ENCODE results near the gene NCAM1. TPM values are rescaled to one million over a fixed set of nuclear protein-coding genes. Genes with fewer than 3 reads are reported as not detected.

The NCAM1 gene
- total RNA-seq, 2 donors from 2014 or later = 0.40 to 0.44 TPM

DNA sequence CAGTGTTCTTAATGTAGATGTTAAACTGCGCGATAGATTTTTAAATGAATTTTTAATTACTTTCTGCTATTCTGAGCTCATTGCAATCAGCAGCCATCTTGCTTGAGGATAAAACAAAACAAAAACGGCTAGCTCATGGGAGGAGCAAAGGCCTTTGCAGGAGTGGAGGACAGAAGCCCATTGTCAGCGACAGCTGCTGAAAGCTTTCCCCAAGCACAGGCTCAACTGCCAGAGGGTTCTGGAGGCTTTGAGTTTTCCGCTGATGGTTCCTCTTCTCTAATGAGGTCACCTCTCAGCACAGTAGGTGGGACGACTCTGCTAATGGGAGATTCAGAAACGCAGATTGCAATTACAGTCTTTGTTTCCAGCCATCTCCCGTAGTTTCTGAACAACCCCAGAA lies 186.0 kb downstream of the NCAM1 start:
- H3K9me3 ChIP-seq (ENCODE audit: control insufficient read depth, low read length, poor library complexity, severe bottlenecking) = no peaks in the 10 kb centered on the region
- H3K27ac Mint-ChIP-seq = no peak overlapping the region
- H3K36me3 Mint-ChIP-seq (ENCODE audit: low read depth) = peaks cover 2% of the 10 kb centered on the region
- ATAC-seq (no peak), DNase-seq (no peak)
- no peak overlapping the region for H3K4me3 Mint-ChIP-seq
- H3K27me3 Mint-ChIP-seq = peaks cover 38% of the 10 kb centered on the region
- H3K4me1 Mint-ChIP-seq = no peaks in the 10 kb centered on the region

- no peak overlapping the region for H3K4me3 Mint-ChIP-seq
- H3K27me3 Mint-ChIP-seq = peaks cover 29% of the 10 kb centered on the region
- no peaks in the 10 kb centered on the region for H3K9me3 ChIP-seq (ENCODE audit: control insufficient read depth, low read length, poor library complexity, severe bottlenecking)
- DNase-seq (no peak), ATAC-seq (no peak)
- no peak overlapping the region for H3K27ac Mint-ChIP-seq
- no peaks in the 10 kb centered on the region for H3K4me1 Mint-ChIP-seq
- peaks cover 2% of the 10 kb centered on the region for H3K36me3 Mint-ChIP-seq (ENCODE audit: low read depth)
These were observed 186.9 kb downstream of the NCAM1 start for GRCh38 chr11:113148076-113148475.

DNA sequence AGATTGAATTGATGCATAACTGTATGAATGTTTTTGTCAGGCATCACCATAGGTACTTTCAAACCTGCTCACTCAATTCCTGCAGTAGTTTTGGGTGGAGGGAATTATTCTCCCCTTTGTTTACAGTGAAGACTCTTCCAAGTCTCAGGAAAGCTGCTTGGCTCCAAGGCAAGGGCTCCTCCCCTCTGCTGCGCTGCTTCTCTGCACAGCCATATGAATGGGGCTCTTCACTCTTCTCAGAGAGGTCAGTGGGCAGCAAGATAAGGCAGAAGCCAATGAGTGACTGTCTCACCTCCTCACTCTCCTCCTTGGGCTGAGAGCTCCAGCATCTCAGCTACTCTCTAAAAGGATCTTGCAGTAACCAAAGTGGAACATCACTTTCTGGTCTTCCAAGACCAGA lies 187.4 kb downstream of the NCAM1 start:
- Mint-ChIP-seq H3K27me3 (peaks cover 24% of the 10 kb centered on the region), H3K4me3 (no peak overlapping the region), H3K27ac (no peak overlapping the region), H3K36me3 (ENCODE audit: low read depth) (peaks cover 2% of the 10 kb centered on the region), H3K4me1 (no peaks in the 10 kb centered on the region)
- ATAC-seq = no peak
- no peak for DNase-seq
- no peaks in the 10 kb centered on the region for H3K9me3 ChIP-seq (ENCODE audit: control insufficient read depth, low read length, poor library complexity, severe bottlenecking)

DNA sequence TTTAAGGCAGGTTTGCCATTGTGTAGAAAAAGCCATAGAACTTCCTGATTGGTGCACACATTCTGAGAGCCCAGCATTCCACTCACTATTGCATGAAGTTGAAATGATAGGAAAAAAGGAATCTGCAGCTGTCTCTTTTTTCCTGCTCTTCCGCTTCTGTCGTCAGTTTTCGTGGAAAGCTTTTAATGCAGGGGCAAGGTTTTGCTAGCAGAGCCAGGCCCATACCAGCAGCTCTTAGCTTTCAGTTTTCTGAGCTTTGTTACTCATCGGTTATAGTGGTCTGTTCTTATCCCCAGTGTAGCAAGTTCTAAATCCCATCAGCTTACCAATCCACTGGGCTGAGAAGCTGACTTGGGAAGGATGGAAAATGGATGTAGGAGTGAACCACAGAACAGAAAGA lies 190.3 kb downstream of the NCAM1 start:
- H3K9me3 ChIP-seq (ENCODE audit: control insufficient read depth, low read length, poor library complexity, severe bottlenecking) = no peaks in the 10 kb centered on the region
- ATAC-seq = no peak
- no peak overlapping the region for H3K4me3 Mint-ChIP-seq
- H3K4me1 Mint-ChIP-seq = no peaks in the 10 kb centered on the region
- H3K36me3 Mint-ChIP-seq (ENCODE audit: low read depth) = peaks cover 2% of the 10 kb centered on the region
- no peak for DNase-seq
- H3K27me3 Mint-ChIP-seq = peaks cover 17% of the 10 kb centered on the region
- H3K27ac Mint-ChIP-seq = no peak overlapping the region

- H3K9me3 ChIP-seq (ENCODE audit: control insufficient read depth, low read length, poor library complexity, severe bottlenecking) = no peaks in the 10 kb centered on the region
- no peaks in the 10 kb centered on the region for H3K4me1 Mint-ChIP-seq
- H3K36me3 Mint-ChIP-seq (ENCODE audit: low read depth) = peaks cover 2% of the 10 kb centered on the region
- peaks cover 16% of the 10 kb centered on the region for H3K27me3 Mint-ChIP-seq
- ATAC-seq (no peak), DNase-seq (no peak)
- no peak overlapping the region for H3K4me3 Mint-ChIP-seq
- H3K27ac Mint-ChIP-seq = no peak overlapping the region
These were observed 191.3 kb downstream of the NCAM1 start for GRCh38 chr11:113152500-113152899.

- no peak overlapping the region for H3K4me3 Mint-ChIP-seq
- no peak for ATAC-seq
- H3K27me3 Mint-ChIP-seq = peaks cover 3% of the 10 kb centered on the region
- H3K27ac Mint-ChIP-seq = no peak overlapping the region
- peaks cover 2% of the 10 kb centered on the region for H3K36me3 Mint-ChIP-seq (ENCODE audit: low read depth)
- no peak for DNase-seq
- no peaks in the 10 kb centered on the region for H3K9me3 ChIP-seq (ENCODE audit: control insufficient read depth, low read length, poor library complexity, severe bottlenecking)
- no peaks in the 10 kb centered on the region for H3K4me1 Mint-ChIP-seq
These were observed 192.6 kb downstream of the NCAM1 start for GRCh38 chr11:113153847-113154246.

- DNase-seq (no peak), ATAC-seq (no peak)
- H3K36me3 Mint-ChIP-seq (ENCODE audit: low read depth) = no peaks in the 10 kb centered on the region
- H3K27me3 Mint-ChIP-seq = peaks cover 15% of the 10 kb centered on the region
- H3K4me3 Mint-ChIP-seq = no peak overlapping the region
- no peaks in the 10 kb centered on the region for H3K4me1 Mint-ChIP-seq
- no peak overlapping the region for H3K27ac Mint-ChIP-seq
- no peaks in the 10 kb centered on the region for H3K9me3 ChIP-seq (ENCODE audit: control insufficient read depth, low read length, poor library complexity, severe bottlenecking)
These were observed 199.0 kb downstream of the NCAM1 start for GRCh38 chr11:113159988-113160807.

- H3K4me3 Mint-ChIP-seq = no peak overlapping the region
- no peak for DNase-seq
- H3K27ac Mint-ChIP-seq = no peak overlapping the region
- peaks cover 15% of the 10 kb centered on the region for H3K27me3 Mint-ChIP-seq
- no peaks in the 10 kb centered on the region for H3K9me3 ChIP-seq (ENCODE audit: control insufficient read depth, low read length, poor library complexity, severe bottlenecking)
- no peaks in the 10 kb centered on the region for H3K36me3 Mint-ChIP-seq (ENCODE audit: low read depth)
- no peak for ATAC-seq
- H3K4me1 Mint-ChIP-seq = no peaks in the 10 kb centered on the region
These were observed 199.5 kb downstream of the NCAM1 start for GRCh38 chr11:113160808-113161124.

DNA sequence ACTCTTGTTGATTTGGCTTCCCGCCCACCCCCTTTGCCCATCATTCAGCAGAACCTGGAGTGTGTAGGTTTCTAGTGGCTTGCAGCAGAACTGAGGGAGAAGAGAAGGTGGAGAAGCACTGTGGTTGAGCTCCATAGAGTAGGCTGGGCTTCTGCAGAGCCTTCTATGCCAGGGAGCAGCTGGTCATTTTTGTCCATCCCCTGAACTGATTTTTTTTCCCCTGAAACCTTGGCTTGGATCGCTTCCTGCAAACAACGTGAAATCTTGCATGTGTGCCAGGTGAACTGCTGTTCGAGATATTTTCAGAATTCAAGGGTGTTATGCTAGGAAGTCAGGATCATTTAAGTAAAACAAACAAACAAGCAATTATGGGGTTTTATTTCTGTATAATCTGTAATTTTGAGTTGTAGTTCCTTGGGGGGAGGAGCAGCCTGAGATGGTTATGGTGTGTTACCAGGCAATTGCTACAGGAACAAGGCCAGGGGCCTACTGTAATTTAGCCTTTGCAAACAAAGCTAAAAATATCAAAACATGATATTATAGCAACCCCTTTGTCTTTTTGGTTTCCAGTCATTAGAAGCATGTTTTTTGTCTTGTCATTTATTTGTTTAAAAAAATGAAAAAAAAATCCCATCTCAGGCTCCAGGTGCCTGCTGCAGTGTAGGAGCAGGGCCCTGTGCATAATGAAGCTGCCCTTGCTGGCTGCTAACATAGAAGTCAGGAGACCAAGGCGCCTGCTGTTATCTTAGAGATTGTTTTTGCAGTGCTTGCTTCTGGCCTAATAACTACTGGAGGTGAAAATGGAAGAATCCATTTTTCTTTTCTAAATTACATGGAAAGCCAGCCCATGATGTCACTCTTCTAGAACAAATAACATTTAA lies 200.7 kb downstream of the NCAM1 start:
- DNase-seq (no peak), ATAC-seq (no peak)
- Mint-ChIP-seq H3K4me1 (no peaks in the 10 kb centered on the region), H3K4me3 (no peak overlapping the region), H3K27ac (no peak overlapping the region), H3K36me3 (ENCODE audit: low read depth) (no peaks in the 10 kb centered on the region), H3K27me3 (peaks cover 20% of the 10 kb centered on the region)
- H3K9me3 ChIP-seq (ENCODE audit: control insufficient read depth, low read length, poor library complexity, severe bottlenecking) = no peaks in the 10 kb centered on the region

- H3K4me1 Mint-ChIP-seq = no peaks in the 10 kb centered on the region
- H3K4me3 Mint-ChIP-seq = no peak overlapping the region
- ATAC-seq (no peak), DNase-seq (no peak)
- H3K36me3 Mint-ChIP-seq (ENCODE audit: low read depth) = no peaks in the 10 kb centered on the region
- no peaks in the 10 kb centered on the region for H3K9me3 ChIP-seq (ENCODE audit: control insufficient read depth, low read length, poor library complexity, severe bottlenecking)
- no peak overlapping the region for H3K27ac Mint-ChIP-seq
- H3K27me3 Mint-ChIP-seq = peaks cover 20% of the 10 kb centered on the region
These were observed 201.4 kb downstream of the NCAM1 start for GRCh38 chr11:113162592-113162962.

GRCh38 chr11:113163291-113164030 lies 202.2 kb downstream of the NCAM1 start:
- no peaks in the 10 kb centered on the region for H3K9me3 ChIP-seq (ENCODE audit: control insufficient read depth, low read length, poor library complexity, severe bottlenecking)
- Mint-ChIP-seq H3K36me3 (ENCODE audit: low read depth) (no peaks in the 10 kb centered on the region), H3K4me1 (no peaks in the 10 kb centered on the region), H3K27ac (no peak overlapping the region), H3K27me3 (peaks cover 22% of the 10 kb centered on the region), H3K4me3 (no peak overlapping the region)
- DNase-seq (no peak), ATAC-seq (no peak)

DNA sequence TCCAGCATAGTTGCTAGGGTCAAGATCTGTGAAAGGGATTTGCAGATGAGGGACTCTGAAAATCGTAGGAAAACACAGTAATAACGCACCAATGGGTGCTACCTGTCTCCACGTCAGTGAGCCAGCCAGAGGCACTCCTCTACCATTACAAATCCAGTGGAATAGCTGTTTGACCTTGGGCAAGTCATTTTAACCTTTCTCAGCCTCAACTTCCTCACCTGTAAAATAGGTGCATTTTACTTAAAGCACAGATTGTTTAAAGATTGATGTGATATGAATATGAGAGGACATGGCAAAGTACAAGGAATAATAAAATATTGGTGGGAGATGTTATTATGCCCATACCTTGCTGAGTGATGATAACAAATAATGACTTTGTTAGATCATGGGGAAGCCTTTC lies 205.1 kb downstream of the NCAM1 start:
- ATAC-seq (no peak), DNase-seq (no peak)
- Mint-ChIP-seq H3K4me3 (no peak overlapping the region), H3K27ac (no peak overlapping the region), H3K27me3 (peaks cover 36% of the 10 kb centered on the region), H3K36me3 (ENCODE audit: low read depth) (no peaks in the 10 kb centered on the region), H3K4me1 (no peaks in the 10 kb centered on the region)
- H3K9me3 ChIP-seq (ENCODE audit: control insufficient read depth, low read length, poor library complexity, severe bottlenecking) = no peaks in the 10 kb centered on the region

GRCh38 chr11:113167599-113167998 lies 206.4 kb downstream of the NCAM1 start:
- Mint-ChIP-seq H3K36me3 (ENCODE audit: low read depth) (no peaks in the 10 kb centered on the region), H3K4me1 (no peaks in the 10 kb centered on the region), H3K27me3 (peaks cover 39% of the 10 kb centered on the region), H3K4me3 (no peak overlapping the region), H3K27ac (no peak overlapping the region)
- no peak for DNase-seq
- ATAC-seq = no peak
- H3K9me3 ChIP-seq (ENCODE audit: control insufficient read depth, low read length, poor library complexity, severe bottlenecking) = no peaks in the 10 kb centered on the region

Measured in T-helper 17 cell (primary cell).